NCI-H2171 (cell line): ENCODE results near the gene SLCO4C1.
"Not testable (repeated sequence)": the region's sequence is repeated elsewhere in the genome, so short reads cannot be mapped to it uniquely, and the experiment has no call there.

Source experiments
- DNase-seq: peaks from one replicate; lab custom pipeline; 2025; lab: John Stamatoyannopoulos, UW

Gene SLCO4C1

GRCh38 chr5:102296178-102296817 is at the start of gene SLCO4C1:
Gene SLCO4C1 (minus strand): TSS chr5:102296284. CDS start chr5:102296262, 22 bp downstream.
- peak; percentile 71 for DNase-seq

- peak; percentile 70 for DNase-seq
These were observed 45.7 kb upstream of the SLCO4C1 start for GRCh38 chr5:102341681-102342288.

- no peak for DNase-seq
These were observed 28.6 kb upstream of the SLCO4C1 start for GRCh38 chr5:102324714-102325113.

GRCh38 chr5:102318801-102319200 is 22.7 kb upstream of the SLCO4C1 start:
- DNase-seq: not testable (repeated sequence)

- DNase-seq: no peak
These were observed 18.2 kb upstream of the SLCO4C1 start for GRCh38 chr5:102314328-102314727.

GRCh38 chr5:102313912-102314311 is 17.8 kb upstream of the SLCO4C1 start:
- no peak for DNase-seq

GRCh38 chr5:102312586-102313370 is 16.7 kb upstream of the SLCO4C1 start:
- no peak for DNase-seq

GRCh38 chr5:102309586-102309985 is 13.5 kb upstream of the SLCO4C1 start:
- DNase-seq: no peak

- DNase-seq: peak; percentile 30
These were observed 11.1 kb upstream of the SLCO4C1 start for GRCh38 chr5:102307232-102307631.

- DNase-seq: no peak
These were observed 10.0 kb upstream of the SLCO4C1 start for GRCh38 chr5:102306121-102306520.

GRCh38 chr5:102295534-102296177 is 428 bp downstream of the SLCO4C1 start:
- DNase-seq: no peak

GRCh38 chr5:102294886-102295395 is 1.1 kb downstream of the SLCO4C1 start:
- DNase-seq: no peak

GRCh38 chr5:102290004-102290403 is 6.1 kb downstream of the SLCO4C1 start:
- DNase-seq: no peak

GRCh38 chr5:102289251-102289899 is 6.7 kb downstream of the SLCO4C1 start:
- no peak for DNase-seq

- DNase-seq: no peak
These were observed 7.5 kb downstream of the SLCO4C1 start for GRCh38 chr5:102288630-102289029.

GRCh38 chr5:102286476-102286875 is 9.6 kb downstream of the SLCO4C1 start:
- DNase-seq: no peak

GRCh38 chr5:102283102-102283797 is 12.8 kb downstream of the SLCO4C1 start:
- no peak for DNase-seq

GRCh38 chr5:102279711-102280110 is 16.4 kb downstream of the SLCO4C1 start:
- DNase-seq: no peak

GRCh38 chr5:102278231-102278630 is 17.9 kb downstream of the SLCO4C1 start:
- DNase-seq: no peak

- no peak for DNase-seq
These were observed 18.9 kb downstream of the SLCO4C1 start for GRCh38 chr5:102277144-102277543.

GRCh38 chr5:102271759-102272158 is 24.3 kb downstream of the SLCO4C1 start:
- no peak for DNase-seq
